Stimulated activated CD4-positive, alpha-beta T cell treated with anti-CD3 and anti-CD28 coated beads, Interleukin-2, amount 100 ng/mL, for 24 hours (primary cell): ENCODE results near the gene C11orf52.

Experiments used
- DNase-seq, 2 donors: peaks; one replicate each; pipeline ENCODE4 v3.0.0-alpha.2; 2020

C11orf52 gene

GRCh38 chr11:111939836-111940604 lies 21.3 kb downstream of the C11orf52 start:
- DNase-seq, result no peak

DNA sequence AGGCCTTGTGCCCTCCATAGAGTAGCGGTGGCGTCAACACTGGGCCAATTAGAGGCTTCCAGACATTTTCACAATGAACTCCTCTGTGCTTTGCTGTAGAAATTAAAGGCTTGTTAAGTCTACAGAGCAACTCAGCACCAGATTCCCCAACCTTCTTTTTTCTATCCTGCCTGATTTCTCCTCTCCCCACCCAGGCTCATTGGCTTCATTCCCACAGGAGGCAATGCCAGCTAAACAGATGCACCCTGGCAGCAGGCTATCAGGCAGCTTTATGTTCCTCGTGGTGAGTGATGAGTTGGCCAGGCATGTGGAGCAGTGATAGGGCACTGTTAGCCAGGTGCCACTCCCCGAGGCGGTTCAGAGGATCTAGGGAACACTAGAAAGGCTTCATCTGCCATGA lies 23.2 kb downstream of the C11orf52 start:
- no peak for DNase-seq

GRCh38 chr11:111942829-111943228 lies 24.1 kb downstream of the C11orf52 start:
- no peak for DNase-seq

GRCh38 chr11:111944139-111944538 lies 25.4 kb downstream of the C11orf52 start:
- DNase-seq, result no peak

GRCh38 chr11:111944651-111945051 lies 25.9 kb downstream of the C11orf52 start:
- DNase-seq, result no peak

DNA sequence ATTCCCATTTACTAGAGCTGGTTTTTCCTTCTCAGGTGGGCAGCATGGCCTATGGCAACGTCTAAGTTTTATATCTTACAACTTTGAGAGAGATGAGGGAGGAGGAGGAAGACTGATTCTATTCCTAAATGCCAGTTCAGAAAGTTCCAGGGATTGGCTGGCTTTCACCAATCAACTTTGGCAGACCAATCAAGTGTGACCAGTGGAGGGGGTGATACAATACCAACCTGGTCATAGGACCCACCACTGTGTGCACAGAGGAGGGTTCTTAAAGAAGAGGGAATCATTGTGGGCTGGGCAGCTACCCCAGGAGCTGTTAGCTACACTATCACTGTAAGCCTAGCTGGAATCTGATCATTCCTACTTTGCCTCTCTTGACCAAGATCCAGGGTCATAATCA lies 26.5 kb downstream of the C11orf52 start:
- no peak for DNase-seq

- DNase-seq, result no peak
Observed at GRCh38 chr11:111946499-111946898, 27.8 kb downstream of the C11orf52 start.

DNA sequence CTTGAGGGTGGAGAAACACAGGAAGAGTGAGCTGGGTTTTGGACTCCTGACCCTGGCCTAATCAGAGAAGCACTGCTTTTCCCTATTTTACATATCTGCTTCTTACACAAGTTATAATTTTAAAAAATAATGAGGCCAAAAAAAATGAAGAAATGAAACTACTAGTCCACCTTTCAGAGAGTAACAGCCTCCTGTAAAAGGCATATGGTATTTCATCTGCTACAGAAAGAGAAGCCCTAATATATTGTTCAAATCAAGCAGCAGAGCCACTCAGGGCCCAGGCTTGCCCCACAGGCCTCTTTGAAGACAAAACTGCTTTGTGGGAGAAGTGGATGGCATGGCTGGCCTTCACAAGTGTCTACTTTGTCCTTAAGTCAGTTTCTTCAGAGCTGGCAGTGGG lies 28.4 kb downstream of the C11orf52 start:
- no peak for DNase-seq

GRCh38 chr11:111949519-111950426 lies 31.1 kb downstream of the C11orf52 start:
- DNase-seq, result no peak

GRCh38 chr11:111951565-111951964 lies 32.9 kb downstream of the C11orf52 start:
- no peak for DNase-seq

GRCh38 chr11:111954154-111954553 lies 35.4 kb downstream of the C11orf52 start:
- DNase-seq, result no peak

DNA sequence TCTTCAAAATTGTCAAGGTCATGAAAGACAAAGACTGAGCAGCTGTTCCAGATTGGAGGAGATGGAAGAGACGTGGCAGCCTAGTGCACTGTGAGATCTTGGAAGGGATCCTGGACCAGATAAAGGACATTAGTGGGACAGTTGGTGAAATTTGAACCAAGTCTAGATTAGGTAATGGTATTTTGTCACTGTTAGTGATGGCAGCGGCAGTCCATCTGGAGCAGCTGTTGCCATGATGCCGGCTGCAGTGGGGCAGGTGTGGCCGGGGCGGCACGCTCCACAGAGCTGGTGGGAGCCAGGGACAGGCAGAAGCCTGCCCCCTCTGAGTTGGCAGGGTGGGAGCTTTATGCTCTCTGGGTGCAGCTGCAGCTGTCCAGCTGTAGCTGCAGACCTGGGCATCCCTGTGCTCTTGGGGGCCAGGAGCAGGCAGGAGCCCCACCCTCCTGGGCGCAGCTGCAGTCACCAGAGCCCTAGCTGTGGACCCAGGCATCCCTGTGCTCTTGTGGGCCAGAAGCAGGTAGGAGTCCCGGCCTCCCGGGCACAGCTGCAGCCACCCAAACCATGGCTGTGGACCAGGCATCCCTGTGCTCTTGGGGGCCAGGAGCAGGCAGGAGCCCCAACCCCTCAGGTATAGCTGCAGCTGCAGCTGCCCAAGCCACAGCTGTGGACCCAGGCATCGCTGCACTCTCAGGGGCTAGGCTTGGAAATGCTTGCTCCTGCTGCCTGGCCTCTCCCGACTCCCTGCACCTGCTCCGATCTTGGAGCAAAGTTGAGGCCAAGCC lies 39.1 kb downstream of the C11orf52 start:
- DNase-seq, result no peak

DNA sequence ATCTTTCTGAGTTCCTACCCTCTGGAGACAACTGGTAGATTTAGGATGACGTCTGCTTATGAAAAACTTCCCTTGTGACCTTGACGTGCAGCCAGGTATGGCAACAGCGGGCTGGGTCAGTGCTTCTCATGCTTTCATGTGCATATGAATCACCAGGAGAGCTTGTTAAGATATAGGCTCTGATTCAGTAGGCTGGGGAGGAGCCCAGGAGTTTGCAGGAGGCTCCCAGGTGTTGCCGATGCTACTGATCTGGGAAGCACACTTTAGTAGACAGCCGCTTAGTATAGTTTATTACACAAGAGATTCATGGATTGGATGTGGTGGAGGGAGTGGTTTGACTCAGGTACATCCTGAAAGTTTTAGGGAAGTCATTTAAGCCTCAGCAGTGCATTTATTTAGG lies 42.2 kb downstream of the C11orf52 start:
- DNase-seq, result no peak

- DNase-seq, result no peak
Observed at GRCh38 chr11:111961389-111962300, 42.9 kb downstream of the C11orf52 start.

GRCh38 chr11:111963931-111964340 lies 45.2 kb downstream of the C11orf52 start:
- DNase-seq, result no peak

DNA sequence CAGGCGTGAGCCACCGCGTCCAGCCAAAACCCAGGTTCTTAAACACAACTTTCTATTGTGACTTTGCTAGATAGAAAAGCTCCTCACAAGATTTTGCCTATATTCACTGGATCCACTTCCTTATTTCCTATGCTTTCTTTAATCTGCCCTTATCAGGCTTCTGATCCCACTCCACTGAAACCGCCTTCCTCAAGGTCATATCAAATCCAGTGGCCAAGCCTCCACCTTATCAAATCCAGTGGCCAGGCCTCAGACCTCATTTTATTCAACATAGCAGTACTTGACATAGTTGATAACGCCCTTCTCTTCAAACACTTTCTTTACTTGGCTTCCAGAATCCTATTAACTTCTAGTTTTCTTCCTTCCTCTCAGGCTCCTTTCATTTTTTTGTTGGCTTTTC lies 48.0 kb downstream of the C11orf52 start:
- no peak for DNase-seq

GRCh38 chr11:111967649-111968048 lies 48.9 kb downstream of the C11orf52 start:
- no peak for DNase-seq

- DNase-seq, result no peak
Observed at GRCh38 chr11:111969344-111969743, 50.6 kb downstream of the C11orf52 start.

DNA sequence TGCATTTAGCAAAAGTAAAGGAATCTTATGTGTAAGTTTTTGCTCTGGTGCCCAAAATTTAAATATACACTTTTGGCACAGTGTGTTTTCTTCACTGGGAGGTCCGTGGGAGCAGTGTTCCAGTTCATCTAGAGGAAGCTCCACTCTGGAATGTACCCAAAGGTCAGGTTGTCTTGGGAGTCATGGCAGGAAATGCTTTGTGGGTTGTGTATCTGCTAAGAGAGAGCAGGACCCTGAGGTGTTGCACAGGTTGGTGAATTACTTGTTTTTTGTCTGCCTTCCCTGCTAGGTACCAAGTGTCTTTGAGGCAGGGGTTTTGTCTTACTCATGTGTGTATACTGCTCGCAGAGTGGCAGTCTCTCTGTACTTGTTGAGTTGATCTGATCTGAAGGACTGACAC lies 55.7 kb downstream of the C11orf52 start:
- no peak for DNase-seq

- DNase-seq, result no peak
Observed at GRCh38 chr11:111975076-111975806, 56.5 kb downstream of the C11orf52 start.

GRCh38 chr11:111976119-111976766 lies 57.5 kb downstream of the C11orf52 start:
- no peak for DNase-seq
